ENCODE data around the gene CDK2. TPM values are rescaled to one million over a fixed set of nuclear protein-coding genes. Genes with fewer than 3 reads are reported as not detected.
"Not testable (repeated sequence)": the region's sequence is repeated elsewhere in the genome, so short reads cannot be mapped to it uniquely, and the experiment has no call there.

CDK2 gene
- total RNA-seq (10 to 100 TPM in 2 of 6 donors, 1 to 10 TPM in 4; 6.6 to 13.3 (median 9.7) TPM), polyA plus RNA-seq (10 to 100 TPM in 1 of 2 donors, 1 to 10 TPM in 1; 5.7 to 19.8 TPM)

GRCh38 chr12:55966408-55967281 is at the start of gene CDK2:
Gene CDK2 (plus strand): TSS chr12:55966830. CDS start chr12:55967009, 179 bp downstream.
- Histone ChIP-seq H3K36me3 (no peaks in the 10 kb centered on the region), H3K27me3 (no peaks in the 10 kb centered on the region), H3K4me3 (peak within 1 kb of the TSS; percentile 41 to 78 (median 68)), H3K27ac (peak within 1 kb of the TSS; percentile 67 to 82 (median 76)), H3K4me1 (peaks cover 0 to 7% (median 0%) of the 10 kb centered on the region in 3 donors), H3K9me3 (no peaks in the 10 kb centered on the region)
- ATAC-seq (peak; percentile 99 to 100 (median 99)), DNase-seq (peak; percentile 90 to 96 (median 94)), FAIRE-seq (no peak)
- intact Hi-C loops (cut with DNase I): no loop called here
- no peak for TF ChIP-seq CTCF (IDR thresholded peaks at IDR 0.05)
- 0% methylated on average over 41 to 45 of the region's 45 CpGs for WGBS, 2 donors

- 76 to 88% methylated on average over 3 of the region's 3 CpGs for WGBS, 2 donors
- H3K27me3 ChIP-seq; intact Hi-C loops (cut with DNase I): not testable (repeated sequence)
These were observed 47.6 kb upstream of the CDK2 start for GRCh38 chr12:55919032-55919431.

GRCh38 chr12:55922126-55922525 is 44.5 kb upstream of the CDK2 start:
- no peak for TF ChIP-seq CTCF (IDR thresholded peaks at IDR 0.05)
- ATAC-seq (no peak), FAIRE-seq (no peak), DNase-seq (no peak)
- Histone ChIP-seq H3K27ac (no peak overlapping the region), H3K9me3 (no peaks in the 10 kb centered on the region), H3K4me1 (peaks cover 5 to 13% (median 7%) of the 10 kb centered on the region in 3 donors), H3K4me3 (no peak overlapping the region), H3K36me3 (no peaks in the 10 kb centered on the region), H3K27me3 (no peaks in the 10 kb centered on the region)
- WGBS, 2 donors: 96 to 99% methylated on average over 3 of the region's 3 CpGs
- intact Hi-C loops (cut with DNase I): no loop called here

More at GRCh38 chr12:55919032-55919431, 47.6 kb upstream of the CDK2 start:
- not testable (repeated sequence) for DNase-seq, H3K27ac ChIP-seq, H3K9me3 ChIP-seq, H3K36me3 ChIP-seq, H3K4me3 ChIP-seq, H3K4me1 ChIP-seq, FAIRE-seq
- ATAC-seq: peak in 1 of 4 donors; percentile 42

GRCh38 chr12:55923648-55924047 is 43.0 kb upstream of the CDK2 start:
- H3K9me3 ChIP-seq; H3K4me3 ChIP-seq; ATAC-seq; H3K36me3 ChIP-seq; intact Hi-C loops (cut with DNase I); DNase-seq; H3K27ac ChIP-seq; H3K27me3 ChIP-seq; FAIRE-seq: not testable (repeated sequence)
- whole genome bisulfite sequencing, 2 donors: 95% methylated on average over 9 of the region's 9 CpGs
- peaks cover 5 to 18% (median 7%) of the 10 kb centered on the region in 3 donors for H3K4me1 ChIP-seq

- Histone ChIP-seq H3K27me3 (no peaks in the 10 kb centered on the region), H3K4me1 (peaks cover 5 to 25% (median 13%) of the 10 kb centered on the region in 3 donors), H3K36me3 (no peaks in the 10 kb centered on the region), H3K4me3 (no peak overlapping the region), H3K9me3 (no peaks in the 10 kb centered on the region), H3K27ac (no peak overlapping the region)
- TF ChIP-seq CTCF (IDR thresholded peaks at IDR 0.05): no peak
- no peak for ATAC-seq
- intact Hi-C loops (cut with DNase I): no loop called here
- no peak for FAIRE-seq
- no peak for DNase-seq
- WGBS, 2 donors: 67 to 70% methylated on average over 4 of the region's 4 CpGs
These were observed 41.3 kb upstream of the CDK2 start for GRCh38 chr12:55925371-55925770.
